PC-9 (cell line): Measurements from ENCODE around the gene STOML1.

Experiments used
- CTCF ChIP-seq: fragments of 200-600 bp; sonication (generic); conservative IDR thresholded peaks from 2 replicates; pipeline ENCODE4 v1.6.1; 2017; ENCODE audit warnings: mixed run types, antibody characterized with exemption, mild to moderate bottlenecking, moderate library complexity
- EZH2 ChIP-seq: fragments of 200-600 bp; sonication (generic); IDR thresholded peaks from 2 replicates; pipeline ENCODE4 v1.8.0; 2017; ENCODE audit warnings: antibody characterized with exemption, low read depth

GRCh38 chr15:73989001-73989798, 2.9 kb downstream of the STOML1 start:
- TF ChIP-seq CTCF (no peak), EZH2 (no peak)
